Skin epidermis (tissue), 12 donors: ENCODE results near the gene LAMC1.
"Not testable (repeated sequence)": the region's sequence is repeated elsewhere in the genome, so short reads cannot be mapped to it uniquely, and the experiment has no call there.

ENCODE experiments used
- H3K27ac ChIP-seq, 21 experiments: fragments of 200-600 bp; sonication (generic) in 11 of 21; one replicate each; pipeline ENCODE4 v1.5.0; 2020; ENCODE audit warnings: mild to moderate bottlenecking in 3 of 21, inconsistent platforms in 2 of 21, moderate library complexity in 2 of 21
- H3K4me3 ChIP-seq, 7 experiments: fragments of 200-600 bp; sonication (generic) in 2 of 7; one replicate each; pipeline ENCODE4 v1.5.0; 2020; ENCODE audit warnings: inconsistent platforms in 2 of 7, mild to moderate bottlenecking in 2 of 7, moderate library complexity in 1 of 7

Gene LAMC1

DNA sequence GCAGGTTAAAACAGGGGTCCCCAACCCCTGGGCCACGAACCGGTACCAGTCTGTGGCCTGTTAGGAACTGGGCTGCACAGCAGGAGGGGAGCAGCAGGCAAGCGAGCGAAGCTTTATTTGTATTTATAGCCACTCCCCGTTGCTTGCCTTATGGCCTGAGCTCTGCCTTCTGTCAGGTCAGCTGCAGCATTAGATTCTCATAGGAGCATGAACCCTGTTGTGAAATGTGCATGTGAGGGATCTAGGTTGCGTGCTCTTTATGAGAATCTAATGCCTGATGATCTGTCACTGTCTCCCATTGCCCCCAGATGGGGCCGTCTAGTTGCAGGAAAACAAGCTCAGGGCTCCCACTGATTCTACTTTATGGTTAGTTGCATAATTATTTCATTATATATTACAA lies 49.4 kb downstream of the LAMC1 start:
- not testable (repeated sequence) for H3K27ac ChIP-seq, H3K4me3 ChIP-seq

DNA sequence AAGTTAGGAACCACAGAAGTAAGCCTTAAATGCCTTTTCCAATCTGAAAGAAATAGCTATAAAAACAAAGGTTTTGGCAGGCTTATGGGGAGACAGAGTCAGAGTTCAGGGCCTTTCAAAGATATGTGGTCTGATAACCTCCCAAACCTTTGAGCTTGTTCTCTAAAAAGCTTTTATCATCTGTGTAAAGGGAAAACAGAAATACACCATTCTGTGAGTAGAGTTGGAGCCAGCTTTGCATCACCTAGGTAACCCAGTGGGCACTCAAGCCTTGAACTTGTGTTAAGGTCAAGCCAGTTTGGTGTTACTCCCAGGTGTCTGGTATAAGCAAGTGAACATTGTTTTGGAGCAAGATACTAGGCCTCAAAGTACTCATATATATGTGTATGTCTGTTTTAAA lies 50.1 kb downstream of the LAMC1 start:
- Histone ChIP-seq H3K4me3 (no peak overlapping the region), H3K27ac (no peak overlapping the region)

DNA sequence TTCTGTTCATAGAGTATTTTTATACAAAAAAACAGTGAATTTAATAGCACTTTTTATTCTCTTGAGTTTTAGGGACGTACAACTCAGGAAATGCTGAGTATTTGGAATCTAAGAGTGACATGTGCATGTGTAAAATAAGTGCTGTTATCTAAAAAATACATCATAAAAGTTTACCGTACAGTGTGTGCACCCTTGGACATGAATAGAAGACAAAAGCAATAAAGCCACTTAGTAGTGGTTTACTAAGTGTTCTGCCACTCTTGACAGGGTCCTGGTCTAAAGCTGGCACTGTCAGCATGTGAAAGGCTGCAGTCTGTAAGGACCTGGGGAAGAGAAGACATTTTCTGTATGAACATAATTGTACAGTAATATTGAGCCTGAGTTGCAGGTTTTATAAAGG lies 51.0 kb downstream of the LAMC1 start:
- Histone ChIP-seq H3K4me3 (no peak overlapping the region), H3K27ac (no peak overlapping the region)

DNA sequence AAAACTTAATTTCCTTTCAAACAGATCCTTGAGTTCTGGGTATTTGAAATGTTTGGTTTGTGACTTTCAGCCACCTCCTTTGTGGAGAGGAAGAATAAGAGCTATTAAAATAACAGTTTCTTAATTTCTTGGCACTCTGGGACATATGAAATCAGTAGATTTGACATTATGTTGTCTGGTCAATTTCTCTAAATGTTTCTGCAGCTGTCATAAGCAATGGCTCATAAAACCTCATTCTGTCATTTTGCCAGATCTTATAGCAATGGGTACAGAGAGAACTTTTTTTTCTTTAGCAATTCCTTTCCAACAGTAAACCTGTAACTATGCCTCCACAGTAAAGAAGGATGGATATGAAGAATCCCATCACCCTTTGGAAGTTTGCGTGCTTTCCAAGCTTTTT lies 52.6 kb downstream of the LAMC1 start:
- no peak overlapping the region for H3K27ac ChIP-seq

DNA sequence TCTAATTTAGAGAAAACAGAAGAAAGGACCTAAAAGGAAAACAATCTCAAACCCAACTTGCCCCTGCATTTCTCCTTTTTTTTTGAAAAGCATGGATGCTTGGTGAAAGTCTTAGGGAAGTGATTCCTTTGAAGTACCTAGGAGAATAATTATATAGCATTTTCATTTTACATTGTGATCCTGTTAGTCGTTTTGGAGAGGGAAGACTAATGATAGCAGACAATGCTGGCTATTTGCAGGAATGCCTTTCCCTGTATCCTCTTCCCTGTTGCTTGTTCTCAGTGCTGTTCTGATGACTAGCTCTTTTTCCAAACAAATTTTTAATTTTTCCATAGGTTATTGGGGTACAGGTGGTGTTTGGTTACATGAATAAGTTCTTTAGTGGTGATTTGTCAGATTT lies 53.9 kb downstream of the LAMC1 start:
- H3K27ac ChIP-seq = no peak overlapping the region
- no peak overlapping the region for H3K4me3 ChIP-seq

More for the DNA sequence above, 52.6 kb downstream of the LAMC1 start:
- H3K4me3 ChIP-seq = no peak overlapping the region

DNA sequence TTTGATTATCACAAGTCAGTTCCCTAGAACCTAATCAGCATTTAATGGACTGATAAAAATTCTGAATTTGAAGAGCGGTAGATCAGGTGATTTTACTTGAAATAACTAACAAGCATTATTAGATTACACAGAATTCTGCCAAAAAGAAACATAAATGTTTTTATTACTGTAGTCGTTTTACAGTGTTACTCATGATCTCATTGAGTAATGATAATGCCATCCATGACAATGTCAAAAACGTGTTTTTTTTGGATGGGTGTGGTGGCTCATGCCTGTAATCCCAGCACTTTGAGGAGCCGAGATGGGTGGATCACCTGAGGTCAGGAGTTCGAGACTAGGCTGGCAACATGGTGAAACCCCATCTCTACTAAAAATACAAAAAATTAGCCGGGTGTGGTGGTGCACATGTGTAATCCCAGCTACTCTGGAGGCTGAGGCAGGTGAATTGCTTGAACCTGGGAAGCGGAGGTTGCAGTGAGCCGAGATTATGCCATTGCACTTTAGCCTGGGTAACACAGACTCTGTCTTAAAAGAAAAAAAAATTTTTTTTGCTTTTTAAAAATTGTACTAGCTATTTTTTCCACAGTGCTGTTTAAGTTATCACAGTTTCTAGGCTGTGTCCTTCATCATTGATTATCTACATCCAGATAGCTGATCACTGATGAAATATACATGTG lies 56.6 kb downstream of the LAMC1 start:
- H3K4me3 ChIP-seq = no peak overlapping the region
- H3K27ac ChIP-seq = no peak overlapping the region

DNA sequence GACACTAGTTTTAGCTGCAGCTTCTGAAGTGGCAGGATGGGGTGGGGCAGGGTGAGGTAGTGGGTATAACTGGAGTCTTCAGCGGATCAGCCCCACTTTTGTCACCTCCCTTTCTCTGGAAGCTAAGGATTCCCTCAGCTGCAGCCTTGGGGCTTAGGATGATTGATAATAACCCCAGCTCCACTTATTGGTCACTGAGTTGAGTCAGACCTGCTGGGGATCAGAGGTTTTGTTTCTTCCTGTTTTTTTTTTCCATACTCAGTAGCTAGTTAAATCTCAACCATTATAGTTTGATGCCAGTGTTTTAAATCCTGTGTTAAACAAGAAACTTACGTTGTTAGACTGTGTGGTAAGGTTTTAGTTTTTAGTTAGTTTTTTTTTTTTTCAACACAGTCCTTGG lies 57.2 kb downstream of the LAMC1 start:
- H3K27ac ChIP-seq = no peak overlapping the region
- no peak overlapping the region for H3K4me3 ChIP-seq

DNA sequence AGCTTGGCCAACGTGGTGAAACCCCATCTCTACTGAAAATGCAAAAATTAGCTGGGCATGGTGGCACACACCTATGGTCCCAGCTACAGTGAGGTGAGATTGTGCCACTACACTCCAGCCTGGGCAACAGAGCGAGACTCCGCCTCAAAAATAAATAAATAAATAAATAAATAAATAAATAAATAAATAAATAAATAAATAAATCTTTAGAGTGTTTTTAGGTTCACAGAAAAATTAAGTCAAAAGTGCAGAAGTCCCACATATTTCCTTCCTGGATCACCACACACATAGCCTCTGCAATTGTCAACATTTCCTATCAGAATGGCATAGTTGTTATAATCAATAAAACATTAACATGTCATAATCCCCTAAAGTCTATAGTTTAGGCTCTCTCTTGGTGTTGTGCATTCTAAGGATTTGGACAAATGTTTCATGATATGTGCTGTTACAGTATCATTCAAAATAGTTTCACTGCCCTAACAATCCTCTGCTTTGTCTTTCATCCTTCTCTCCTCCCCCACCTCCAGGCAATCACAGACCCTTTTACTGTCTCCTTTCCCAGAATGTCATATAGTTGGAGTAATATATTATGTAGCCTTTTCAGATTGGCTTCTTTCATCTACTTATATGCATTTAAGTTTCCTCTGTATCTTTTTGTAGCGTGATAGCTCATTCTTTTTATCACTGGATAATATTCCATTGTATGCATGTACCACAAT lies 58.3 kb downstream of the LAMC1 start:
- Histone ChIP-seq H3K4me3 (no peak overlapping the region), H3K27ac (no peak overlapping the region)

DNA sequence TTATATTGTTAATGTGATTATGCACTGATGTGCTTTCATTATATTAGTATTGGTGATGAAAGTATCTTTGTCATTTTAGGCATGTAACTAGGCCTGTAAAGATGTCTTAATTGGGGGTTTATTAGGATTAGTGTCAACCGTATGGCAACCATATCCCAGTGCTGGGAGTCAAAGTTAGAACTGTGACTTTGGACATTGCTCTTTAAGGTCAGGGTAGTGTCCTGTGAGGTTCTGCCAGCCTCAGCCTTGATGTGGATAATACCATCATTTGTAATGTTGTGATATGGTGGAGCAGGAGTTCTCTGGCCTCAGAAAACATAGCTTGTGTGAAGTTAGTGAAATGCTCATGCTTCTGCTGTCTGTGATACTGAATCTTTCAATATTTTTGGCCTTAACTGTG lies 59.4 kb downstream of the LAMC1 start:
- Histone ChIP-seq H3K27ac (no peak overlapping the region), H3K4me3 (no peak overlapping the region)

DNA sequence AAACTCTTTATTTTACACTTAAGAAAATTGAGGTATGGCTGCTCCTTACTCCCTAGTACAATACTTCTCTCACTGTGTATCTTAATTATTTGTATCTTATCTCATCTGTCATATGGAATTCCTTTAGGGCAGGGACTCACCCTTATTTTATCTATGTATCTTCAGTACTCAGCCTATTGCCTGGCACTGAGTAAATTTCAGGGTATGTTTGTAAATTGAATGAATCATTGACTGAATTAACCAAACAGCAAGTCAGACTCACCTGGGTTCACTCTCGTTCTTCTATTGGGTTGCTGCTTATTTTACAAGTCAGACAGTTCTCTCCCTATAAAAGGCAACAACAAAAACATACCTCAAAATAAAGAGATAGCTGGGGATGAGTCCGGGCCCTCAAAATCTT lies 63.8 kb downstream of the LAMC1 start:
- H3K4me3 ChIP-seq = no peak overlapping the region
- H3K27ac ChIP-seq = no peak overlapping the region

DNA sequence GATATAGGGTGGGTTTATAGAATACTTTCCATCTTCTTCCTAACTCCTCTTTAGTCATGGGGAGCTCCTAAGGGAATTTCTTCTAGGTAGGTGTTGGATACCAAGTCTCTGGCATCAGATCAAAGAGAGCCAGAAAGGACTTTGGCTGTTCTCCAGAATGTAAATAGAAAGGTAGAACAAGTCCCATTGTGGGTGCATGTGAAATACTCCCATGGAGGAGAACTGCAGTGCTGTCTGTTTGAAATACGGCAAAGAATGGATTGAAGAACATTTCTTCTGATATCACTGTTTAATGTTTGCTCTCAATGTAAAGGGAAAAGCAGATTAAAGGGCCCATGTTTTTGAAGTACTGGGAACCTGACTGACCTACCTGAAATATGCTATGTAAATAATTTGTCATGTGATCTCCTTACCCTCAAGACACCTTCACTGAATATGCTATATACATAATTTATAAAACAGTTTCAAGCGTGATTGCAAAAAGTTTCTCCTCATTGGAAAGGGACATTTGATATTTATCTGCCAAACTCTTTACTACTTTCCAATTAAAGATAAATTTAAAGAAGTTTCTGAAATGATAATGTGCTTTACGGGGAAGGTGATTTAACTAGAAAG lies 65.9 kb downstream of the LAMC1 start:
- Histone ChIP-seq H3K27ac (no peak overlapping the region), H3K4me3 (no peak overlapping the region)

DNA sequence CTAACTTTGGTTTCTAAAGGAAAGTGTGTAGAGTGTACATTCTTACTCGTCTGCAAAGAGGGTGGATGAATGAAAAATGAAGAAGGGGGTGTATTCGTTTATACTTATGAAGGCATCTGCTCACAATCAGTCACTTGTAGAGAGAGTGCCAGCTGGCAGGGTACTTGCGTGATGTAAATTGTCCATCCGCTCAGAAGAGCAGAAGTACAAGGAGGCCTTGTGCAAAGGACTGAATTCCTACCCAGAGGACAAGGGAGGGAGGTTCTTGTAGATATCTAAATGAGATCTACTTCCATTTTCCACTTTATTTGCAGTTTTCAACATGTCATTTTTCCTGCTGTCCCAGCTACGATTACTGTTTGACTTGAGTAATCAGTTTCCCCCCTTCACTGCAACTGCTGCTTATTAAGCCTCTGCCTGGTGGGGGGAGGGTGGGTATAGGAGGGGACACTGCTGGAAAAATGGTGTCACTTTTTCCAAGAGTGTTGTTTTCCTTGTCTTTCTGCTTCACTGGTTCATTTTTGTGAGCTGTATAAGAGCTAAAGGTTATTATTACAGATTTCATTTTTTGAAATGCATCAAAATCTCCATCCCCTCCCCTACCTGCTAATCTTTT lies 67.3 kb downstream of the LAMC1 start:
- H3K4me3 ChIP-seq = no peak overlapping the region
- H3K27ac ChIP-seq = peak overlapping the region in 3 of 21 experiments; percentile 11 to 35 (median 17)

DNA sequence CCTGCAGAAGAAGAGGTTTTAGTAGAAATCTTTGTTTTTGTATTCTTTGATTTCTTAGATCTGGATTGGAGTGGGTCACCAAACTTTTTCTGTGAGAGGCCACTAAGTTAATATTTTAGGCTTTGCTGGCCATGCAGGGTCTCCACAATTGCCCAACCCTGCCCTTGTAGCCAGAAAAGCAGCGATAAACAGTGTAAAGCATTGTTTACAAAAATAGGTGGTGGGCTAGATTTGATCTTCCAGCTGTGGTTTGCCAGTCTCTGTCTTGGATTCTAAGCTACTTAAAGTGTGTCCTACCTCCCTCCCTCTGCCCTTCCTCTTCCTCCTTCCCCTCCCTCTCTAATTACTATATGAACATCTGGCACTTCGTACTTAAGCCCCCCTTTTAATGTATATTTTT lies 68.0 kb downstream of the LAMC1 start:
- Histone ChIP-seq H3K4me3 (no peak overlapping the region), H3K27ac (peak overlapping the region in 3 of 21 experiments; percentile 1 to 46 (median 12))

DNA sequence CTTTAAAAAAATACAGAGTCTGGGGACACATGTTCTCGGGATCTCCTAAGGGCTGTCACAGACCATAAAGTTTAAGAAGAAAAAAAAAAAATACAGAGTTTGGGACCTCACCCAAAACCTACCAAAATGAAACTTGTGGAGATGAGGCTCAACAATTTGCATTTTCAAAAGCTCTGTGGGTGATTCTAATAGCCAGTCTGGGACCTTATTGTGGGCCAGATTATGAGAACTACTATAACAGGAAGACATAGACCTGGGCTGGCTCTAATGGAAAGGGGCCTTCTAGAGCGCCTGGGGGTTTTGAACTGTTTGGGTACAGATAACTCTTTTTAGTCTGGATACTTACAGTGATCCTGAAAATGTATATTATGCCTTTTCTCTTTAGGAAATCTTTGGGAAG lies 69.1 kb downstream of the LAMC1 start:
- no peak overlapping the region for H3K27ac ChIP-seq
- no peak overlapping the region for H3K4me3 ChIP-seq

DNA sequence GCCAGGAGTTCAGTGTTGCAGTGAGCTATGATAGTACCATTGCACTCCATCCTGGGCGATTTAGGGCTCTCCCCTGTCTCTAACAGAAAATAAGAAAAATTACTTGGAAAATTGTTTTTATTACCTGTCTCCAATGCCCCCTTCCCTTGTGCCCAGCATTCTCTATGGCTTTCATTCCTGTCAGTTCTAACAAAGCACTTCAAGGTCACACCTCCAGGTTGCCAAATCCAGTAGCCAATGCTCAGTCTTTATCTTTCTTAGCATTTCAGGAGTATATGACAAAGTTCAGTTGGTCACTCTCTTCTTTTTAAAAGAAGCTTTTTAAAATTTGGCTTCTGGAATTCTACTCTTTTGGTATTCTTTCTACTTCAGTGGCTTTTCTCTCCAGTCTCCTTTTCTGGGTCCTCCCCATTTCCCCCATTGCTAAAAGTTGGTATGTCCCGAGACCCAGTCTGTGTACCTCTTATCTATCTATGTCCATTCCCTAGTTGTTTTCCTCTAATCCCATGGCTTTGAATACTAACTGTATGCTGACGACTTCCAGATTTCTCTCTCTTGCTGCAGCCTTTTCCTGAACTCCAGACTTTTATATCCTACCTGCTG lies 69.9 kb downstream of the LAMC1 start:
- Histone ChIP-seq H3K27ac (no peak overlapping the region), H3K4me3 (no peak overlapping the region)

DNA sequence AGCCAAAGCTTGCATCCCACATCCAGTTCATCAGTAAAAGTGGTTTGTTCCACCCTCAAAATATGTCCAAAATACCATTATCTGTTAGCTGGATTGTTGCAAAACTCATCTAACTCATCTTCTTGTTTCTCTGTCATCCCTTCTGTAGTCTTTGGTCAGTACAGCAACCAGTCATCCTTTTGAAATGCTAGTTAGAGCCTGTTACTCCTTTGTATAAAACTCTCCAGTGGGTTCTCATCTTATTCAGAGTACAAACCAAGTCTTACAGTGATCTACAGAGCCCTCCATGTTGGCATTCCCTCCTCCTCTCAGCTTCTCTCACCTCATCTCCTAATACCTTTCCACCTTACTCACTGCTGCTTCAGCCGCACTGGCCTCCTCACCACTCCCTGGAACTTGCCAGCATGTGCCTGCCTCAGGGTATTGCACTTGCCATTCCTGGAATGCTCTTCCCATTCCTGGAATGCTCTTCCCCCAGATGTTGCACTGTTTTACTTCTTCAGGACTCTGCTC lies 70.6 kb downstream of the LAMC1 start:
- Histone ChIP-seq H3K27ac (peak overlapping the region in 1 of 21 experiments; percentile 8), H3K4me3 (no peak overlapping the region)

DNA sequence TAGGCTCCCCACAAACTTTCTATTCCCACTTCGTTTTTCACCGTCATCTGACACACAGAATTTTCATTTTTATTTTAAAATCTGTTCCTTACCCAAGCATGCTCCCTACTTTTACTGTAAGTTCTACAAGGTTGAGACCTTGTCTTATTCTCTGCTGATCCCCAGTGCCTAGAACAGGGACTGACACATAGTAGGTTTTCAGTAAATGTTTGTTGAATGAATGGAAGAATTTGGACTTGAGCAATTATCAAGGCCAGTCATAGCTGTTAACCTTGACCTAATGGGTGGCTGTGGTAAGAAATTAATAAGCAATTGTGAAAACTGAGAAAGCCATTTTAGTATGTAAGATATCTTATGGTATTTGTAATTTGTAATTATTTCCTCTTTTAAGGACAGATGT lies 71.1 kb downstream of the LAMC1 start:
- no peak overlapping the region for H3K4me3 ChIP-seq
- peak overlapping the region in 1 of 21 experiments; percentile 8 for H3K27ac ChIP-seq

DNA sequence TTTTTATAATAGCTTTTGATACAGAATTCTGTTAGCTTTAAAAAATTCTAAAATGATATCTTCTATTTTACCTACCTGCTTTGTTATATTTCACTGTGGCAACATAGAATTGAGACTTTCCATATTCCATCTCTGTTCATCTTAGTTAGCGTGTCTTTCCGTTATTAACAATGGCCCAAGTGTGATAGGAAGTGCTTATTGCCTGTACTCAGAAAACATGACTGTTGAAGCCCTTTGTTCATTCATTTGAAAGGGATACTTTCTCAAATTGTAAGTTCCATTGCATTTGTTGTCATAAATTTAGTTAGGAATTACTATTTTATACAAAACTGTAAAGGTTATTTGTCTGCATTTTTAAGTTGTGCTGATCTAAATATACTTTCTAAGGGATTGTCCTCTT lies 73.1 kb downstream of the LAMC1 start:
- H3K27ac ChIP-seq = peak overlapping the region in 1 of 21 experiments; percentile 9
- no peak overlapping the region for H3K4me3 ChIP-seq

DNA sequence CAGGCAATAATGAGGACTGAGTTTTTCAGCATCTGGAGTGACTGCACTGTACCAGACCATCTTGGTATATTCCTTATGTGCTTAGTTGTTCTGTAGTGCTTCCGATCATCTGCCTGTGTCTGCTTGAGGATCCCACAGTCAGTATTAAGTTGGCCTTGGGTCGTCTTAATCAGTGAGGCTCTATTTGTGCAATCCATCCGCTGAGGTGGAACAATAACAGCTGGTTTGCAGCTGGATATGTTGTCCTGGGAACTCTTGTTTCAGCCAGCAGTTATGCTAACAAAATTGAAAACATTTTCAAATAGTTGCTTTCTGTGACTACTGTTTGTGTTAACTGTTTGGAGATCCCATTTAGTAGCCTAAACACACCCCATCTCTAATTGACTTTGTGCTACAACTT lies 73.7 kb downstream of the LAMC1 start:
- peak overlapping the region in 5 of 21 experiments; percentile 3 to 57 (median 41) for H3K27ac ChIP-seq
- no peak overlapping the region for H3K4me3 ChIP-seq

DNA sequence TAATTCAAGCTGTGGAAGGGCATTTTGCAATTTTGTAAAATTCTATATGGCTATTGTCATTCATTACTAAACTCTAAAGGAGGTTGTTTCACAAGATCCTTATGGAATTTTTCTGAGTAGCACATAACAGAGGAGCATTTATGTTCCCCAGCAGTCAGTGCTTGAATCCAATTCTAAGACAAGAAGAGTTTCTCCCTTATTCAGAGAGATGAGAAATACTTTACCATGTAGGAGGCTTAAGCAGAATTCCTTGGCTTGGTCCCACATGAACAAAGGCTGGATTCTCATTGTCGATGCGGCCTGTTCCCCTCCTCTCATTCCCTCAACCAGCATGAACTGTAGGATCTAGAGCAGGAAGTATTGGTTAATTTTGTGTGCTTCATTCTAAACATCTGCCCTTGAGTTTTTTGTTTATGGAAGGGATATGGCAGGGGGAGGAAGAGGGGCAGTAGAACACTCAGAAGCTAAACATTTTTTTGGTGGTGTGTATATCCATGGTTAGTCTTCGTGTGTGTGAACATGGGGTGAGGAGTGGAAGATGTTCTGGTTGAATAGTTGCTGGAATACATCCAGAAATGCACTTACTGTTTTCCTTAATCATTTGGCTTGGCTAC lies 74.3 kb downstream of the LAMC1 start:
- no peak overlapping the region for H3K4me3 ChIP-seq
- H3K27ac ChIP-seq = peak overlapping the region in 5 of 21 experiments; percentile 3 to 57 (median 41)
